GM19452 (cell line): ENCODE data around the gene MALRD1.
"Not testable (repeated sequence)": the region's sequence is repeated elsewhere in the genome, so short reads cannot be mapped to it uniquely, and the experiment has no call there.

Experiments used
- ATAC-seq: cut with Tn5 transposase; IDR thresholded peaks from one replicate; pipeline ENCODE4 v1.9.1; 2021; ENCODE audit not compliant: unreplicated experiment

Gene MALRD1

DNA sequence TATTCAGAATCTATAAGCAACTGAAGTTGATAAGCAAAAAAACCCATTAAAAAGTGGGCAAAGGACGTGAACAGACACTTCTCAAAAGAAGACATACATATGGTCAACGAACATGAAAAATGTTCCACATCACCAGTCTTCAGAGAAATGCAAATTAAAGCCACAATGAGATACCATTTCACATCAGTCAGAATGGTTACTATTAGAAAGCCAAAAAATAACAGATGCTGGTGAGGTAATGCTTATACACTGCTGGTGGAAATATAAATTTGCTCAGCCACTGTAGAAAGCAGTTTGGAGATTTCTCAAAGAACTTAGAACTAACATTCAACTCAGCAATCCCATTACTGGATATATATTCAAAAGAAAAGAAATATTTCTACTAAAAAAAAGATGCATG, 434.8 kb downstream of the MALRD1 start:
- ATAC-seq = no peak

DNA sequence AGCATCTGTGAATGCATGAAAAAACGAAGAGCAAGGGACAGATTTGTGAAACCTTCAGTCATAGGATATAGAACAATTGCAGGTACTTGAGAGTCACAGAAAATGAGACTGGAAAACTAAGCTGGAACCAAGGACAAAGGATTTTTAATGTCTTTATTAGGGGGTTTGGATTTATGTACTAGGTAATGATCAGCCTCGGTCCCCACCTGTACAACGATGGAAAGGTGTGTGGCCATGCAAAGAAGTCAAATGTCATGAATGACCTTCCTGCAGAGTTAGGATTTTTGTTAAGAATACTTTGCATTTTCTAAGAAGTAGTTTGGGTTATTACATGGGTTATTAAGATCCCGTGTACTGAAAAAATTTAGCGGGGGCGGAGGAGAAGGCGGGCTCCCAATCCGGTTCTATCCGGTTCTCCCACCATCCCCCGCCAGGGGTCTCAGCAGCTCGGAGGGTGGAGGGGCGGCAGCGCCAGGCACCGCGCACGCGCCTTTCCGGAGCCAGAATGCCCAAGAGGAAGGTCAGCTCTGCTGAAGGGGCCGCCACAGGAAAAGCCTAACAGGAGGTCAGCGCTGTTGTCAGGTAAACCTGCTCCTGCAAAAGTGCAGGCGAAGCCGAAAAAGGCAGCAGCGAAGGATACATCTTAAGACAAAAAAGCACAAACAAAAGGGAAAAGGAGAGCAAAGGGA, 440.1 kb downstream of the MALRD1 start:
- no peak for ATAC-seq

DNA sequence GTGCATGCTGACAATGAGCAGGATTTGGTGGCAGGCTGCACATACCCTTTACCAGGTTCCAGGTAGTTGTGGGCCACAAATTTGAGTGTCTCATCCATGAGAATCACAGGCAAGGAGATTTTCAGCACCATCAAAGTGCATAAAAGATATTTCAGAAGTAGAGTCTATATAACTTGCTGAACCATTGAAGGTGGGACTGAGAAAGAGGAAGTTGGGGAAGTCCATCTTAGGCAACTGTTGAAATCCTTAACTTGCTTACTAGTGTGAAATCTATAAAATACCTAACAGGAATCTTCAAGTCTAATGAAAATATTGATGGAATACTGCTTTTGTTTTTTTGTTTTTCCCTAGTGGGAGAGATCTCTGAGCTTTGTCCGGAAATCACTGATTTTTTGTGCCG, 442.6 kb downstream of the MALRD1 start:
- ATAC-seq = no peak

DNA sequence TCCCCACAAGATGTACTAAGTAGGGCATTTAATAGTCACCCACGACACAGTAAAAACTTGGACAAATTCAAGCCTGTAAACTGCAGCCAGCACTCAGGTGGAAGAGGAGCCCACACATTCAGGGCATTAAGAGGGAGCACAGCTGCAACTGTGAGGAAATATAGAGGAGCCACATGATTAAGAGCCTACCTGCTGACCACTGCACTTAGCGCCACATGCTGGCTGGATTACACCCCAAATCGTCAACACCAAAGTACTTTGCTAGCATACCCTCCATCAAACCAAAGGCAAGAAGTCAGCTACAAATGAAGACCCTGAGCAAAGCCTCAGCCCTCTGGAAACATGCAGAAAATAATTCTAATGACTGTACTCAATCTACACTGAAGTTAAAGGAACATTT, 445.3 kb downstream of the MALRD1 start:
- ATAC-seq = no peak

DNA sequence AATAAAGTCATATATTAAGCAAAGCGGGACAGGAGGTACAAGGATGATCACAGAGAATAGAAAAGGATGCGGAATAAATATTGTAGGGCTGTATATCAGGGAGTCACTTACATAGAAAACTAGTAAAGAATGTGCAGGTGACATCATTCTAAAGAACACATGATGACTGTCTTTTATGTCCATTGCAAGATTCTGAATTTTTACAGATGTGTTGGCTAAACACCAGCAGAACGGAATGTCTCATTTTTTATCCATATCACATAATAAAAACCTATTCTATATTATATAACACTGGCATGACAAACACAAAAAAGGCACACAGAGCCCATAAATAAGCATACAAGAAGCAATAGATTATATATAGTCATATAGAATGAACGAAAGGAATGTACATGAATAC, 448.4 kb downstream of the MALRD1 start:
- no peak for ATAC-seq

DNA sequence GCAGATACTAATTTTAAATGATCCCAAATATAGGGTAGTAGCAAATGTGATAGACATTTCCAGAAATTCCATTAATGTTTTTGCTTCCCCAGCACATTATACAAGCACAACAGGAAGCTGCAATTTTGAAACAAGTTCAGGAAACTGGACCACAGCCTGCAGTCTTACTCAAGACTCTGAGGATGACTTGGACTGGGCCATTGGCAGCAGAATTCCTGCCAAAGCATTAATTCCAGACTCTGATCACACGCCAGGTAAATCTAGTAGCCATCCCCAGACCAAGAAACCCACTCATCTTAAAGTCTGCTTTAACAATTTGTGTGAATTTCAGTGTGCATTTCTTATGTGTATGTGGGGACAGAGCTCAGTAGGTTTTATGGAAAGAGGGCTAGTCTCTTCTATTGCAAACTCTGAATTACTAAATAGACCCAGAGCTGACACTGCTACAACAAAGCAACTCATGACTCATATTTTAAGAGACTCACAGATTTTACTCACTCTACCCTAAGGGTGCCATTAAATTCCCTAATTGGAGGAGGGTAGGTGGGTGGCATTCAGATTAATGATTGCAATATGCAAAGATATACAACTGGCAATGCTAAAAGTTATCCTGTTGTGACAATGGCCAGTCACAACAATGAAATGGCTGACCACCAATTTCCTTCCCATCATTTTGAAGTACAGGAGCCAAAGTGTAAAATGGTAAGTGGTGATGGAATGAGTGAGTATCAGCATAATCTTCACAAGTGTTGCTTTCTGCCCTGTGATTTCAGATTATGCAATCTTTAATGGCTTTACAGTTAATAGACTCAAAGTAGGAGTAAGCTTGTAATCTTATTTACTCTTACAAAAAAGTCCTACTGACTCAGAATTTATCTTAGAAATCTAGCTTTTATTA, 450.0 kb downstream of the MALRD1 start:
- ATAC-seq = no peak

DNA sequence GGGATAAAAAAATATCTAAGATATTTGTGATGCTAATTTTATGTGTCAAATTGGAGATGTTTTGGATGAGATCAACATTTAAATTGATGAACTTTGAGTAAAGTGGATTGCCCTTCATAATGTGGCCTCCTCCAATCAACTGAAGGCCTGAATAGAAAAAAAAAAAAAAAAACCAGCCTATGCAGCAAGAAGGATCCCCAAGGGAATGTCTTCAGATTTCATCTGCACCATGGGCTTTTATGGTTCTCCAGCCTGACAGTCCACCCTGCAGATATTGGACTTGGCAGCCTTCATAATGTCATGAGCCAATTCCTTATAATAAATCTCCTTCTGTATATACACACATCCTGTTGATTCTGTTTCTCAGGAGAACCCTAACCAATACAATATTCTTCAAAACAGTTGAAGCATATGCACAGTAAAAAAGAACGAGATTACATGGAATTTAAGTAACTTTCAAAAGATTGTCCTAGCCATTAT, 450.7 kb downstream of the MALRD1 start:
- ATAC-seq = no peak

DNA sequence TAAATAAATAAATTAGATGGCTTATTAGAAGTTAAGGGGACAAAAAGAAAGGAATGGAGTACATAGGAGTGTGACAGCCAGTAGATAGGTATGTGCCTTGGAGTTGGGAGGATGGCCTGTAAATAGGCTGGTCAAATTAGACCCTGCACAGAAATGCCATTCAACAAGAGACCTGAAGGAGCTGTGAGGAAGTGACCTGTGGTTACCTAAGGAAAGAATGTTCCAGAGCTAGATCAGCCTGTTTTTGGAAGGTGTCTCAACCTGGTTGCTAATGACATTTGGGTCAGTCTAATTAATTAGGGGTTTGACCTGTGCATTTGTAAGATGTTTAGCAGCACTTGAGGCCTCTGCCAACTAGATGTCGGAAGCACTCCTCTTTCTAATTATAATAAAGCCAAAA, 452.4 kb downstream of the MALRD1 start:
- no peak for ATAC-seq

DNA sequence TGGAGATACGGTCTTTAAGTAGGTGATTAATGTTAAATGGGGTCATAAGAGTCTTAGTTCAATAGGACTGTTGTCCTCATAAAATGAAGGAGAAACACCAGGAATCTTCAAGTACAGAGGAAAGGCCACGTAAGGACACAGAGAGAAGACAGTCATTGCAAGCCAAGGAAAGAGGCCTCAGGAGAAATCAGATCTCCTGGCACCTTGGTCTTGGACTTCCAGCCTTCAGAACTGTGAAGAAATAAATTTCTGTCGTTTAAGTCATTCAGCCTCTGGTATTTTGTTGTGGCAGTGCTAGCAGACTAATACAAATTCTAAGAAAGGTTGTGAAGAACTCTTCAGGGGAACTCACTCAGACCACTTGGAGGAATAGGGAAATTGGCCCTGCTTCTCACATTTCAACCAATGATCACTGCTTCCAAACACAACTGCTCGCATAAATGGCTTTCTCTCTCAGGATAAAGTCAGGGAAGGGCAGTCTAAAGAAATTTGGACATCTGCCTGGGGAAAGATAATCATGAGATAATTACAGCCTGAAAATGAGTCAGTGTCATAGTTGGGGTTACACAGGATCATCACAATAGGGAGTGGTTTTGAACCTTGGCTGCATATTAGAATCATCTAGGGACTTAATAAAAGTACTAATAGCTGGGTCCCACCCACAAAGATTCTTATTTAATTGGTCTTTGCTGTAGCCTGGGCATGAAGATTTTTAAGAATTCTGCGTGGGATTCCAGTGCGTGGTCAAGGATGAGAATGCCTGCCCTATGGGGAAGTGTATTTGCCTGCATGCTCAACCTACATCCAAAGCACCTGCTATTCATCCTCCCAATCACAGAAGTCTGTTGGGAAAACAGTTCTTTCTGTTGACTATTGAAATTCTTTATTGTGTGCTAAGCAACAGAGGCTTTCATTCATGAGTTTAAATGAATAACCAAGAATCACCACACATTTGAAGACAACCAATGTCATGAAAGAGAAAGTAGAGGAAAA, 457.0 kb downstream of the MALRD1 start:
- no peak for ATAC-seq

DNA sequence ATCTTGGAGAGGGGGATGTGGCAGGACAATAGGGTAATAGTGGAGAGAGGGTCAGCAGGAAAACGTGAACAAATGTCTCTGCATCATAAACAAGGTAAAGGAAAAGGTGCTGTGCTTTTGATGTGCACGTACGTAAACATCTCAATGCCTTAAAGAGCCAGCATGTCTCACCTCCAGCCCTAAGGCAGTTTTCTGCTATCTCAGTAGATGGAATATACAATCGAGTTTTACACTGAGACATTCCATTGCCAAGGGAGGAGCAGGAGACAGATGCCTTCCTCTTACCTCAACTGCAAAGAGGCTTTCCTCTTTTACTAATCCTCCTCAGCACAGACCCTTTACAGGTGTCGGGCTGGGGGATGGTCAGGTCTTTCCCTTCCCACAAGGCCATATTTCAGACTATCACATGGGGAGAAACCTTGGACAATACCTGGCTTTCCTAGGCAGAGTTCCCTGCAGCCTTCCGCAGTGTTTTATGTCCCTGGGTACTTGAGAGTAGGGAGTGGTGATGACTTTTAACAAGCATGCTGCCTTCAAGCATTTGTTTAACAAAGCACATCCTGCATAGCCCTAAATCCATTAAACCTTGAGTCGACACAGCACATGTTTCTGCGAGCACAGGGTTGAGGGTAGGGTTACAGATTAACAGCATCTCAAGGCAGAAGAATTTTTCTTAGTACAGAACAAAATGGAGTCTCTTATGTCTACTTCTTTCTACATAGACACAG, 461.6 kb downstream of the MALRD1 start:
- not testable (repeated sequence) for ATAC-seq

DNA sequence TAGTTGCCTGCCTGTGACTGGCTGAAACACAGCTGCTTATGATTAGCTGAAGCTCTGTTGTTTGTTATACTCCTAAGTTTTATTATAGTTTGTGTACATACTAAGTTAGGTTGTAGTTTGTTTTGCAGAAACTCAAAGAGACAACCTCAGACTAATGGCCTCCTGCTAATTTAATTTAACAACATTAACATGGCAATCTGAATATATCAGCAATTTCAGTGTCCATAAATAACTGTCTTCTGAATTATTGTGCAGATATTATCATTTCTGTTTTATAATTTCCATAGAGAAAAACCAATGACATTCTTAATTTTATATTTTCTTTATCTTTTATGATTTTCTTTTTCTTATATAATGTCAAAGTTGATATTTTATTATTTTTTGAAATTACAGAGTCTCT, 469.5 kb downstream of the MALRD1 start:
- ATAC-seq = no peak

DNA sequence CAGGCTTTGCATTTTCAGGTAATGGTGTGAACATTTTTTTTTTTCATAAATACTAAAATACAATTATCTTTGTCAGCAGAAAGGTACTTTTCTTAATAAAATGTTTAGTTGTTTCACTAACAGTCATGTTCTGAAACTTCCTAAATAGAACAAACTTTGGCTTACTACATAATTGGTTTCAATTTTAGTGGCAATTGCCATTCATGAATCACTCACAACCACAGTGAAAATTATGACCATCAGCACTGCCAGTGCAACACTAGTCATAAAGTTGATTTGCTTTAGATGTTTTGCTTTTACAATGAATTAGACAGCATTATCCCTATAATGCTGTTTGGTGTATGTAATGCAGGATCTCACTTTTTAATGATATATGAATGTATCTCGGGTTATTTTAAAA, 470.0 kb downstream of the MALRD1 start:
- no peak for ATAC-seq

DNA sequence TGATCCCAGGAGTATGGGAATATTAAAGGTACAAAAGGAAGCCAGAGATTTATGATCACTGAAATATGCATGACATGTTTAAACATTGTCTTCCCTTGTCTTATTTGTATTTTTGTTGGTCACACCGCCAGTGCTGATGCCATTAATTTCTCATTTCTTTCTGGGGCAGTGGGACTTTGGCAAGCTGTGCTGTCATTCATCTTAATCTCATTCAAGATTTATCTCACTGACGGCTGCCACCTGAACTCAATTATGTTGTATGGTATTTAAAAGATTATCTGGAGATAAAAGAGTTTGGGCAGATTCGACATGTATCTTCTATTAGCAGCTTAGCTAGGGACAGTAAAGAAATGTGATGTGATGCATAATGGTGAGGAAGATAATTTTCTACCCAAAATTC, 482.7 kb downstream of the MALRD1 start:
- no peak for ATAC-seq

DNA sequence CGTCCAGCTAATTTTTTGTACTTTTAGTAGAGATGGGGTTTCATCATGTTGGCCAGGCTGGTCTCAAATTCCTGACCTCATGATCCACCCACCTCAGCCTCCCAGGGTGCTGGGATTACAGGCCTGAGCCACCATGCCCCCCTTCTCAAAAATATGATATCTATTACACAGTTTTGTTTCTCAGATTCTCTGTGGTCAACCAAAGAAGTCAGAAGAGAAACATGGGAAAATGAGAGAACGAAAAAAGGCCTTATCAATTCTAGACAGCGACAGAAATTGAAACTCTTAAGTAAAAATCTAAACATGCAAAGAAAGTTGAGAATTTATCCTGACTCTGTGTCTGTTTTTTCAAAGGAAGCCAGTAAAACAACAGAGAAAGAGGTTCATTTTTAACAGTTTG, 483.8 kb downstream of the MALRD1 start:
- ATAC-seq = no peak

DNA sequence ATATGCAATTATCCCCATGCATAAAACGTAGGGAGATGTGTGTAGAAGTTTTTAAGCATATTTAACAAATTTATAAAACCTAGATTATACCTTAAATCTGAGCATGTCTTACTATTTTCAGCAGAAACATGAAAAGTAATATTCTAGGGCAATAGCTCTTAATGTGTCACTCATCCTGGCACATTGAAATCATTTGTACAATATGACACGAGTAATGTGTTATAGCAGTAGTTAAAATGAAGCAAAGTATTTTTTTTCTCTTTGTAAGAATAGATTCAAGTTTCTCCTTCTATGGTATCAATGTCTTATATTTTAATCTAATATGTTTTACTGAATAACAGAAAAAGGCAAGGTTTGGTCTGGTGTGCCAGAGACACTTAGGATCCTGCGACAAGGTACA, 492.7 kb downstream of the MALRD1 start:
- no peak for ATAC-seq

DNA sequence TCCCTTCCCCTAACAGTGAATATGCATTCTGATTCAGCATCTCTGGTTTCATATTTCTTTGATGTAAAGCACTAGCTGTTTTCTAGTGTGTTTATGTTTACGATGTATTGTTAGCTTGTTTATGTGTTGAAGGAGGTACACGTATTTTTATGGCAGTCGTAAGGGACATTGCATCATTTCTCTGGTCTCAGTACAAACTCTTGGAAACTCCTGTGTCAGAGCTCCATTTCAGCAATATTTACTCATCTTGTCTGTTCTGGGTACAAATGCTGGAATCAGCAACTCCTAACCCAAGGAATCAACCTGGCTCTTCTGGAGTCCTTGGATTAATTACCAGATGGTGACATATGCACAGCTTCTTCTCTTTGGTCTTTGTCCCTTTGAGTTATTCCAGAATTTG, 497.6 kb downstream of the MALRD1 start:
- no peak for ATAC-seq

DNA sequence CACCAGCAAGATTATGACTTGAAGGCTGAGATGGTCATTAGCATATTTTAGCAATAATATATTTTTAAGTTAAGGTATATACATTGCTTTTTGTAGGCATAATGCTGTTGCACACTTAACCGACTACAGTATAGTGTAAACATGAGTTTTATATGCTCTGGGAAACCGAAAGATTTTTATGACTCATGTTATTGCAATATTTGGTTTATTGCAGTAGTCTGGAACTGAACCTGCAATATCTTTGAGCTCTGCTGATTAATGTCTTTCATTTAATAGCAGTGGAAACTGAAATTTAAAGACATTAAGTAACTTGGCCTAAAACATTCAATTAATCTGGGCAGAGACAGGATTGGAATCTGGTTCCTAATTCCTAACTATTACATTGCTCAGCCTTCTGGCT, 500.9 kb downstream of the MALRD1 start:
- no peak for ATAC-seq

DNA sequence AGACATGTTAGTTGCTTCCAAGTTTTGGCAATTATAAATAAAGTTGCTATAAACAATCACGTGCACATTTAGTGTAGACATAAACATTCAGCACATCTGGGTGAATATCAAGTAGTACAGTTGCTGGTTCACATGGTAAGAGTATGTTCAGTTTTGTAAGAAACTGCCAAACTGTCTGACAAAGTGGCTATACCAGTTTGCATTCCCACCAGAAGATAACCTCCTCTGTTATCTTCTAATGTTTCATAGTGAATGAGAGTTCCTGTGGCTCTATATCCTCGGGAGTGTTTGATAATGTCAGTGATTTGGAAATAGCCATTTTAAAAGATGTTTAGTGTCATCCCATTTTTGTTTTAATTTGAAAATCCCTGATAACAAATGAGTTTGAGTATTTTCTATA, 508.1 kb downstream of the MALRD1 start:
- ATAC-seq = no peak

DNA sequence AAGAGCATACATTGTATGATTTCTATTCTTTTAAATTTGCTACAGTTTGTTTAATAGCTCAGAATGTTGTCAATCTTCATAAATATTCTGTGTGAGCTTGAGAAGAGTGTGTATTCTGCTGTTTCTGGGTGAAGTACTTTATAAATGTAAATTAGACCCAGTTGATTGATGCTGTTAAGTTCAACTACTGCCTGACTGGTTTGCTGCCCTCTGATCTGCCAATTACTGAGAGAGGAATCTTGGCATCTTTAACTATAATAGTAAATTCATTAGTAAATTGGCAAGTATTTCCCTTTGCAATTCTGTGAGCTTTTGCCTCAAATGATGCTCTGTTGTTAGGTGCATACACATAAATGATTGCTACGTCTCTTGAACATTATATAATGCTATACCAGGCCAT, 512.6 kb downstream of the MALRD1 start:
- ATAC-seq = no peak

DNA sequence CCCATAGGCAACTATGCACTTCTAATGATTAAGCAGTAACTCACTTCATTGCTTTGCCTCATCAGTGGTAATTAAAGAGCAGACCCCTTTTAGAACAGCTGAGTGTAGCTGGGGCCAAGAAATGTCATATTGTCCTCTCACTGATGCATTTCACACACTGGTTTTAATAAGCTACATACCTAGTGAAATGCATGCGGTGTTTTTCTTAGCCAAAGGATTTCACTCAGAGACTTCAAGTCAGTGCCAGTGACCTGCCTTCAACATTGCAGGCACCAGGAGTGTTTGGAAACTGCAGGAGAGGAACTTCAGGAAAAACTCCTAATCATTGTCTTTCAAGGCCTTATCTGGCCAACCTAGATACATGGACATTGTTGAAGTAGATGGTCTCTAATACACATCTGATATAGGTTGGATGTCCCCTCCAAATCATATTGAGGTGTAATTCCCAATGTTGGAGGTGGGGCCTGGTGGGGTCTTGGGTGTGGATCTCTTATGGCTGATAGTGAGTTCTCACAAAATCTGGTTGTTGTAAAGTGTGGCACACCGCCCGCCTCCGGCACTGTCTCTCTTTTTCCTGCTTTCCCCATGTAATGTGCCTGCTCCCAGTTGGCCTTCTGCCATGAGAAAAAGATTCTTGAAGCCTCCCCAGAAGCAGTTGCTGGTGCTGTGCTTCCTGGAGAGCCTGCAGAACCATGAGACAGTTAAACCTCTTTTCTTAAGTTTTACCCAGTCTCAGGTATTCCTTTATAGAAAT, 515.0 kb downstream of the MALRD1 start:
- ATAC-seq = no peak
